ENCODE data around the gene IL1R1. TPM values are rescaled to one million over a fixed set of nuclear protein-coding genes. Genes with fewer than 3 reads are reported as not detected.

IL1R1 gene
- total RNA-seq, 1 experiment from 2014 or later, result 0.39 TPM

DNA sequence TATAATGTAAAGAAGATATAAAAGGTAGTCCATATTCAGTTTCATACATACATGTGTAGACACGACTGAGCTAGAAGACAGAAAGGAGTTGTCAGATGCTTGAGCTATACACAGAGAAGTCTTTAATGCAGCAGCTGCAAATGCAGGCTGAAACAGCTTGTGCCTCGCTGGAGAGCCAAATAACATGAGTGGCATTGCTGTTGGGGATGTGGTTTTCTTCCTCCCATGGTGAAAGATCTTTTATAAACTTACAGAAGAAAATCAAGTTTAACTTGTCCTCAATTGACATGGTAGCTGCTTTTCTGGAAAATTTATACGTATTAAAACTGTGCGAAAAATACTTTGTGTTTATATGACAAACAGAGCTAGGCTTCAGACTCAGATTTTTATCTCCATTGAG is 16.4 kb upstream of the IL1R1 start:
- Mint-ChIP-seq H3K4me1 (no peaks in the 10 kb centered on the region), H3K27me3 (ENCODE audit: low read depth) (no peaks in the 10 kb centered on the region; the same call in 1 of the 2 replicates), H3K9me3 (no peaks in the 10 kb centered on the region), H3K36me3 (ENCODE audit: insufficient read depth in 1 of 3, low read depth in 3 of 3) (no peaks in the 10 kb centered on the region), H3K4me3 (no peak overlapping the region), H3K27ac (no peak overlapping the region)
- H3K9me3 ChIP-seq (ENCODE audit: control insufficient read depth, low read depth, low read length), result no peaks in the 10 kb centered on the region
- H2BK120ac ChIP-seq (ENCODE audit: low read depth, low read length, poor library complexity, severe bottlenecking), result no peak overlapping the region
- H3K4me2 ChIP-seq (ENCODE audit: insufficient read depth, insufficient read length, low read length), result no peak overlapping the region
- H3K14ac ChIP-seq (ENCODE audit: insufficient read depth, low read length), result no peak overlapping the region
- no peak overlapping the region for H3K9ac ChIP-seq (ENCODE audit: extremely low read depth, insufficient read length, low read length)
- no peak overlapping the region for H4K5ac ChIP-seq (ENCODE audit: insufficient read length, low read depth, low read length)
- H3K27ac ChIP-seq (ENCODE audit: insufficient read length, low read depth, low read length), result no peak overlapping the region
- no peaks in the 10 kb centered on the region for H3K79me2 ChIP-seq (ENCODE audit: insufficient read depth, low read length)
- H3K4me1 ChIP-seq (ENCODE audit: insufficient read depth, low read length), result no peaks in the 10 kb centered on the region
- no peak overlapping the region for H4K91ac ChIP-seq (ENCODE audit: insufficient read length, low read depth, low read length)
- H3K79me1 ChIP-seq (ENCODE audit: insufficient read depth, low read depth, low read length, poor library complexity, severe bottlenecking), result no peaks in the 10 kb centered on the region
- no peak overlapping the region for H2AFZ ChIP-seq (ENCODE audit: low read length)
- no peak overlapping the region for H2AK5ac ChIP-seq (ENCODE audit: insufficient read length, low read length)
- no CpG with 5 or more reads among the region's 4 CpGs for WGBS (ENCODE audit: extremely low coverage, insufficient read length, low lambda C conversion rate)
- TF ChIP-seq, protein P1, sequence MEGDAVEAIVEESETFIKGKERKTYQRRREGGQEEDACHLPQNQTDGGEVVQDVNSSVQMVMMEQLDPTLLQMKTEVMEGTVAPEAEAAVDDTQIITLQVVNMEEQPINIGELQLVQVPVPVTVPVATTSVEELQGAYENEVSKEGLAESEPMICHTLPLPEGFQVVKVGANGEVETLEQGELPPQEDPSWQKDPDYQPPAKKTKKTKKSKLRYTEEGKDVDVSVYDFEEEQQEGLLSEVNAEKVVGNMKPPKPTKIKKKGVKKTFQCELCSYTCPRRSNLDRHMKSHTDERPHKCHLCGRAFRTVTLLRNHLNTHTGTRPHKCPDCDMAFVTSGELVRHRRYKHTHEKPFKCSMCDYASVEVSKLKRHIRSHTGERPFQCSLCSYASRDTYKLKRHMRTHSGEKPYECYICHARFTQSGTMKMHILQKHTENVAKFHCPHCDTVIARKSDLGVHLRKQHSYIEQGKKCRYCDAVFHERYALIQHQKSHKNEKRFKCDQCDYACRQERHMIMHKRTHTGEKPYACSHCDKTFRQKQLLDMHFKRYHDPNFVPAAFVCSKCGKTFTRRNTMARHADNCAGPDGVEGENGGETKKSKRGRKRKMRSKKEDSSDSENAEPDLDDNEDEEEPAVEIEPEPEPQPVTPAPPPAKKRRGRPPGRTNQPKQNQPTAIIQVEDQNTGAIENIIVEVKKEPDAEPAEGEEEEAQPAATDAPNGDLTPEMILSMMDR (conservative IDR thresholded peaks at IDR 0.05), result no peak
- H2BK12ac ChIP-seq (ENCODE audit: insufficient read length, low read depth, low read length), result no peak overlapping the region
- H2BK20ac ChIP-seq (ENCODE audit: low read depth, low read length, poor library complexity, severe bottlenecking), result no peak overlapping the region
- DNase-seq, result no peak
- no peak overlapping the region for H2BK15ac ChIP-seq (ENCODE audit: low read depth, low read length)
- H3K4ac ChIP-seq (ENCODE audit: low read depth, low read length), result no peak overlapping the region
- no peaks in the 10 kb centered on the region for H4K20me1 ChIP-seq (ENCODE audit: control insufficient read depth, insufficient read depth, insufficient read length)
- H3K23me2 ChIP-seq (ENCODE audit: insufficient read length, low read depth, low read length, poor library complexity, severe bottlenecking), result no peaks in the 10 kb centered on the region
- no peak overlapping the region for H3T11ph ChIP-seq (ENCODE audit: low read length)
- H3K27me3 ChIP-seq (ENCODE audit: insufficient read depth, low read length), result no peaks in the 10 kb centered on the region
- no peak overlapping the region for H3K56ac ChIP-seq (ENCODE audit: insufficient read length, low read depth, low read length)
- no peak overlapping the region for H3K23ac ChIP-seq (ENCODE audit: insufficient read length, low read depth, low read length)
- H3K18ac ChIP-seq (ENCODE audit: insufficient read length, low read depth, low read length), result no peak overlapping the region
- no peak overlapping the region for H4K8ac ChIP-seq (replicated peaks; ENCODE audit: insufficient read length, low read depth, low read length)
- no peak overlapping the region for H2BK5ac ChIP-seq (ENCODE audit: insufficient read length, low read length)
